PFSK-1 (cell line): Measurements from ENCODE around the gene ITLN1.

Experiments used
- FOXP2 ChIP-seq: optimal IDR thresholded peaks from 2 replicates; pipeline ENCODE3; 2011; ENCODE audit warnings: borderline replicate concordance, control low read depth, inconsistent platforms; ENCODE audit not compliant: insufficient read depth; ENCODE audit errors: extremely low read length, extremely low read depth
- POLR2AphosphoS5 ChIP-seq: IDR thresholded peaks from 2 replicates; pipeline ENCODE4 v1.6.1; 2012; ENCODE audit warnings: low read depth, mild to moderate bottlenecking, control low read depth, low read length, moderate library complexity
- TAF1 ChIP-seq: IDR thresholded peaks from 2 replicates; pipeline ENCODE4 v1.6.1; 2012; ENCODE audit warnings: low read length, control low read depth, borderline replicate concordance; ENCODE audit not compliant: insufficient read depth

GRCh38 chr1:160891474-160891873, 6.5 kb upstream of the ITLN1 start:
- TF ChIP-seq FOXP2 (no peak), POLR2AphosphoS5 (no peak), TAF1 (no peak)
